ENCODE measurements around the gene PRKAR2B. TPM values are rescaled to one million over a fixed set of nuclear protein-coding genes. Genes with fewer than 3 reads are reported as not detected.

Gene PRKAR2B
- total RNA-seq, 1 donor from 2014 or later, result 258 TPM

Other genes starting within 250 kb of the PRKAR2B start
- gene PIK3CG, start 179.4 kb upstream of the PRKAR2B start, total RNA-seq, result 7.9 TPM
- 49.2 TPM for gene HBP1, start 124.3 kb downstream of the PRKAR2B start, total RNA-seq

Data from mesenteric fat pad (tissue), 1 donor.